ENCODE results near the gene JAK1.
"Not testable (repeated sequence)": the region's sequence is repeated elsewhere in the genome, so short reads cannot be mapped to it uniquely, and the experiment has no call there.

The JAK1 gene

GRCh38 chr1:64948905-64949833 is 17.2 kb downstream of the JAK1 start:
- DNase-seq (ENCODE audit: low spot score) = no peak

GRCh38 chr1:64948216-64948615 is 18.1 kb downstream of the JAK1 start:
- DNase-seq (ENCODE audit: low spot score) = no peak

- DNase-seq (ENCODE audit: low spot score) = no peak
These were observed 19.4 kb downstream of the JAK1 start for GRCh38 chr1:64946916-64947315.

- no peak for DNase-seq (ENCODE audit: low spot score)
These were observed 21.4 kb downstream of the JAK1 start for GRCh38 chr1:64944913-64945312.

GRCh38 chr1:64942675-64943074 is 23.7 kb downstream of the JAK1 start:
- no peak for DNase-seq (ENCODE audit: low spot score)

- no peak for DNase-seq (ENCODE audit: low spot score)
These were observed 24.2 kb downstream of the JAK1 start for GRCh38 chr1:64942118-64942517.

GRCh38 chr1:64941461-64942117 is 24.8 kb downstream of the JAK1 start:
- DNase-seq (ENCODE audit: low spot score) = no peak

GRCh38 chr1:64940025-64940424 is 26.3 kb downstream of the JAK1 start:
- DNase-seq (ENCODE audit: low spot score) = no peak

GRCh38 chr1:64938991-64939390 is 27.4 kb downstream of the JAK1 start:
- DNase-seq (ENCODE audit: low spot score) = no peak

GRCh38 chr1:64936956-64937355 is 29.4 kb downstream of the JAK1 start:
- no peak for DNase-seq (ENCODE audit: low spot score)

- DNase-seq (ENCODE audit: low spot score) = no peak
These were observed 30.7 kb downstream of the JAK1 start for GRCh38 chr1:64935551-64936155.

GRCh38 chr1:64934878-64935275 is 31.5 kb downstream of the JAK1 start:
- DNase-seq (ENCODE audit: low spot score) = no peak

GRCh38 chr1:64934115-64934877 is 32.1 kb downstream of the JAK1 start:
- no peak for DNase-seq (ENCODE audit: low spot score)

- peak; percentile 29 for DNase-seq (ENCODE audit: low spot score)
These were observed 32.9 kb downstream of the JAK1 start for GRCh38 chr1:64933296-64934070.

- no peak for DNase-seq (ENCODE audit: low spot score)
These were observed 33.4 kb downstream of the JAK1 start for GRCh38 chr1:64932962-64933295.

- not testable (repeated sequence) for DNase-seq (ENCODE audit: low spot score)
These were observed 35.7 kb downstream of the JAK1 start for GRCh38 chr1:64930640-64931039.

- DNase-seq (ENCODE audit: low spot score) = no peak
These were observed 37.1 kb downstream of the JAK1 start for GRCh38 chr1:64929221-64929620.

GRCh38 chr1:64928325-64928724 is 38.0 kb downstream of the JAK1 start:
- DNase-seq (ENCODE audit: low spot score) = no peak

- DNase-seq (ENCODE audit: low spot score) = no peak
These were observed 40.8 kb downstream of the JAK1 start for GRCh38 chr1:64925594-64925993.

GRCh38 chr1:64923294-64923718 is 43.0 kb downstream of the JAK1 start:
- DNase-seq (ENCODE audit: low spot score) = no peak

- no peak for DNase-seq (ENCODE audit: low spot score)
These were observed 44.0 kb downstream of the JAK1 start for GRCh38 chr1:64922336-64922735.

GRCh38 chr1:64921771-64922170 is 44.6 kb downstream of the JAK1 start:
- DNase-seq (ENCODE audit: low spot score) = no peak
